GM19328 (cell line): ENCODE results near the gene KDM4C.
"Not testable (repeated sequence)": the region's sequence is repeated elsewhere in the genome, so short reads cannot be mapped to it uniquely, and the experiment has no call there.

Source experiments
- ATAC-seq: cut with Tn5 transposase; IDR thresholded peaks from one replicate; pipeline ENCODE4 v1.9.1; 2021; ENCODE audit warnings: mild to moderate bottlenecking, moderate library complexity; ENCODE audit not compliant: unreplicated experiment

Gene KDM4C

DNA sequence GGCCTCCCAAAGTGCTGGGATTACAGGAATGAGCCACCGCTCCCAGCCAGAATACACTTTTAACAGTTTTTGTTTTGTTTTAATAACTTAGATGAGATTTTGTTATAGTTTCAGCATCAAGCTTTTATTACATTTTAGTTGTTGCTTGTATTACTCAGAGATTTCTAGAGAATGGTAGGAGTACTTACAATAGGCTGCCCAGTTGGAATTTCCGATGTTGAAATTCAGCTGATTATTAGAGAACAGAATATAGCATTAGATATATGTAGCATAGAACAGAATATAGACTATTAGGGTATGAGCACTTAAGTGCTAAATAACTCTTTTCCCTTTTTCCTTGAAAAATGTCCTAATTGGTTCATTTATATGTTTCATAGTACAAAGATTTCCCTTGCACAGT lies 6.2 kb downstream of the KDM4C start:
- no peak for ATAC-seq

DNA sequence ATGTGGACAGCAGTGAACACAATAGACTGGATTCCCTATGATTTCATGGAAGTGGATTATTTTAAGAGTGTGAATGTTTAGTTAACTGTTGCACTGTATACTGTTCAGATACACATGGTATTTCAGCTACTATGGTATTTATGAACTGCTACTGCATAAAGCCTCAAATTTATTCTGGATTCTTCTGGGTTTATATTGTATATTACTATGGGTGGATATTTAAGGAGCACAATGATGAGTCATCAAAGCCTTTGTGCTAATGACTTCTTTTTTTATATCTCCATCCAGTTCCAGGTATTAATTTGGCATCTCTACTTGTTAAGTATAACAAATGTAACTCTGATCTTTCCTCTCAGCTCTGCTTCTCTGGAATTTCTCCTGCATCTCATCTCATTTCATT lies 6.8 kb downstream of the KDM4C start:
- ATAC-seq = no peak

DNA sequence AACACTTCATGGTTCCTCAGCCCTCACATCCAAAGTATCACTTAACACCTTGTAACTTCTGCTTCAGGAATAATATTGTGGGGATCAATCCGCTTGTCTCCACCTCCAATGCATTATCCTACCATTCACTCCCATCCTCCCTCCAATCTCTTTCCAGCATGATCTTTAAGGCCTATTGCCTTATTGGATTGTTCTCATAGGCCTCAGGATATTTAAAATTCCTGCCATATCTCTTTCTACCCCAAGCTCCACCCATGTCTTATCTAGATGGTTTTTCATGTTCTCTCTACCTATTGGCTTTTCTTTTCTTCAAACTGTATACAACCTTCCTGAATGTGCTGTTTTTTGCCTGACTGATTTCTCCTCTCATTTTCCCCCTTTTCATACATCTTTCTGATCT lies 7.2 kb downstream of the KDM4C start:
- no peak for ATAC-seq

- no peak for ATAC-seq
Measured at GRCh38 chr9:6765396-6765795, 7.6 kb downstream of the KDM4C start.

GRCh38 chr9:6766606-6767005 lies 8.8 kb downstream of the KDM4C start:
- no peak for ATAC-seq

GRCh38 chr9:6768587-6768986 lies 10.8 kb downstream of the KDM4C start:
- ATAC-seq = not testable (repeated sequence)

DNA sequence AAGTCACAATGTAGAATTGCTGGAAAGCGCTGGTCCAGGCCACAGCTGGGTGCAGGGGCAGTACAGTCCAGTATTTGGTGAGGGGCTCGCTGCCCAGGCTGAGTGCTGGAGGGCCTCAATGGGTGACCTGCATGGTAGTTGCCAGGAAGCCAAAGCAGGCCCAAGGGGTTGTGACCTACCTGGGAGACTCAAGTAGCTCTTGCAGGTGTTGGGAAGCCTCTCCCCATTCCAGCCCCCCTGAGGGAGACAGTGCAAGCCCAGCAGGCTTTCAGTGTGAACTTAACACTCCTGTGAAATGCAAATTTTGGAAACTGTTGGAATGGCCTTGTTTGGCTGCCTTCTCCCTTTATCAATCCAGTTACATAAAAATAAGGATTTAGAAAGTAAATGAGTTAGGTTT lies 13.9 kb downstream of the KDM4C start:
- no peak for ATAC-seq

DNA sequence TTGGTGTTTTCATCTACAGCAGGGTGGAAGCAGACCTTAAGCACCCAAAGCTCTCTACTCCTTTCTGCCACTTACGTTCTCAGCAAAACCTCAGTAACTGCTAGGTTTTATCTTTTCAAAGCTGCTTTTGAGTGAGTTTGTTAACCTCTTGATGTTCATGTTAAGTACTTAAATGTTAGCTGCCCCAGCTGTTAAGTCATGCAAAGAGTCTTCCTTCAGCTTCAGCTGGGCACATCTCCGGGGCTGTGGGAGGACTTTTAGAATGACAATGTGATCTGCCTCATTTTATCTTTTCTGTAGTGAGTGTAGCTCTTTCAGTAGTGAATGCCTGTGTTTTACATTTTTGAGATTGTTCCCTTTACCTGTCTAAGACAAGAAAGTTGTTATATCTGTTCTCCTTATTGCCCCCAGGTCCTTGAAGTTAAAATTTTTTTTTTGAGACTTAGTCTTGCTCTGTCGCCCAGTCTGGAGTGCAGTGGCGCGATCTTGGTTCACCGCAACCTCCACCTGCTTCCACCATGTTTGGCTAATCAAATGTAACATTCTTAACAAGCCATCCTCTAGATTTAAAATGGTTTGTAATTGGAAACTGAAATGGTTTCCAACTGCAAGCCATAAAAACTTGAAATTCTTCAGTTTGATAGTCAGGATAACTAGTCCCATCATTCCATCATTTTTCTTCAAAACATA lies 19.6 kb downstream of the KDM4C start:
- no peak for ATAC-seq

GRCh38 chr9:6779417-6780241 lies 21.9 kb downstream of the KDM4C start:
- no peak for ATAC-seq

GRCh38 chr9:6780690-6781089 lies 22.9 kb downstream of the KDM4C start:
- no peak for ATAC-seq

GRCh38 chr9:6781476-6781875 lies 23.7 kb downstream of the KDM4C start:
- ATAC-seq = no peak

- no peak for ATAC-seq
Measured at GRCh38 chr9:6782345-6782744, 24.6 kb downstream of the KDM4C start.

DNA sequence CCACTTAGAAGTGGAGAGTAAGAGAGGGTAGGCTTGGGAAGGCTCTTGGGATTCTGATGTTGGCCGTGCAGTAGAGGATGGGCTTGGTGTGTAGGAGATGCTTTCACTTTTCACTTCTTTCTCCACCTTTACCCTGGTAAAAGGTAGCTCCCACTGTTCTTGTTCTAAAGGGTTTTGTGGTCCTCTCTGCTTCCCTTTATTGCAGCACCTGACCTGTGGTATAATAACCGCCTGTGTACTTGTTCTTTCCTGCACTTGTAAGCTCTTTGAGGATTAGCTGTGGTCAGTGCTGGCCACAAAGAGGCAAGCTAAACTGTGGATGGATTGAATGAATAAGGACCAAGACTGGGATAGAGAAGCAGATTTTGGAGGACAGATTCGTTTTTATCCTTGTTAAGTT lies 25.2 kb downstream of the KDM4C start:
- no peak for ATAC-seq

GRCh38 chr9:6783753-6784152 lies 26.0 kb downstream of the KDM4C start:
- no peak for ATAC-seq

DNA sequence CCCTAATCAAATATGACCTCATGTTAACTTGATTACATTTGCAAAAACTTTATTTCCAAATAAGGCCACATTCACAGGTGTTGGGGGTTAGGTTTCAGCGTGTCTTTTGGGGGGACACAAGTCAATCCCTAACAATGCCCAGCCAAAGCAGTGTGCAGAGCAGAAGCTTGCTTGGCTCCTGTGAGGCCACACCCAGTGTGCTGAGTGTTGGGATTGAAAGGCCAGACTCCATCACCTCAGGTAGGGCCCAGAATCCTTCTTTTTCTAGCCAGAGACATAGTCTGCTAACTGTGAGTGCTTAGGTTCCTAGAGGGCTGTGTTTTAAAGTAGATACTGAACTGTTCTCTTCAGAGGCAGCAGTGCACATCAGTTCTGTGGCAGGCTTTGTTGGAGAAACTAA lies 27.9 kb downstream of the KDM4C start:
- ATAC-seq = no peak

GRCh38 chr9:6787793-6788161 lies 30.0 kb downstream of the KDM4C start:
- ATAC-seq = no peak

- no peak for ATAC-seq
Measured at GRCh38 chr9:6788162-6789016, 30.6 kb downstream of the KDM4C start.

DNA sequence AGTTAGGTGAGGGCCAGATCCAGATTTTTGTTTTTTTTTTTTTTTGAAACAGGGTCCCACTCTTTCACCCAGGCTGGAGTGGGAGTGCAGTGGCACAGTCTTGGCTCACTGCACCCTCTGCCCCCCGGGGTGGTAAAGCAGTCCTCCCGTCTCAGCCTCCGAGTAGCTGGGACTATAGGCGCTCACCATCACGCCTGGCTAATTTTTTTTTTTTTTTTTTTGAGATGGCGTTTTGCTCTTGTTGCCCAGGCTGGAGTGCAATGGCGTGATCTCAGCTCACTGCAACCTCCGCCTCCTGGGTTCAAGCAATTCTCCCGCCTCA lies 31.2 kb downstream of the KDM4C start:
- ATAC-seq = not testable (repeated sequence)

DNA sequence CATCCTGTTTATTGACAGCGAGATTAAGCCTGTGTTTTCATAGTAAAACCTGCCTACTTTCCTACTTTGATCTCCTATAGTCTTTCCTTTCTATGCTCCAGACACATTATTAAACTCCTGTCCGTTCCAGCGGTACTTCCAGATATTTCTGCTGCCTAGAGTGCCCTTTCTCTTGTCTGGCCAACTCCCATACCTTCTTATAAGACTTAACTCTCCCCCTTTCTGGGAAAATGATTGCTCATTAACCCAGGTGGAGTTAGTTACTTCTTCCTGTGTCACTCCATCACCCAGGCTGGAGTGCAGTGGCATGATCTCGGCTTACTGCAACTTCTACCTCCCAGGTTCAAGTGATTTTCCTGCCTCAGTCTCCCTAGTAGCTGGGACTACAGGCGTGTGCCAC lies 33.1 kb downstream of the KDM4C start:
- ATAC-seq = no peak

- no peak for ATAC-seq
Measured at GRCh38 chr9:6793203-6793602, 35.4 kb downstream of the KDM4C start.

DNA sequence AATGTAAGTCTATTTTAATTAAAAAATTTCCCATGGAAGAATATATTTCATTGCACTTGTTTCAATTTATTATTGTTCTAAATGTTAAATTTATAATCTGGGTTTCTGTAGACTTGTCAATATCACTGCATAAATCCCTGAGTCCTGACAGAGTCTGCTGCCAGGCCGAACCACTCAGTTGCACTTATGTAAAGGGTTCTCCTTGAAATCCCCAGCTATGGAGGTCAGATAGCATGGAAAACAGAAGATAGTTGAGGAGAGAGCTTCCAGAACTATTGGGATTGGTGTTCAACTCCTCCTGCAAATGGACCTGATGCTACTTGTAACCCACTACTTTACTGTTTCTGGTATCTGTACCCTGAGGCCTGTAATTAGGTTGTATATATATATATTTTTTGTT lies 37.2 kb downstream of the KDM4C start:
- no peak for ATAC-seq

GRCh38 chr9:6802926-6803325 lies 45.2 kb downstream of the KDM4C start:
- ATAC-seq = no peak
